KG1 (cell line): ENCODE results near the gene BCR.

ENCODE experiments used
- DNase-seq: peaks from one replicate; lab custom pipeline; 2025; lab: John Stamatoyannopoulos, UW

The BCR gene

DNA sequence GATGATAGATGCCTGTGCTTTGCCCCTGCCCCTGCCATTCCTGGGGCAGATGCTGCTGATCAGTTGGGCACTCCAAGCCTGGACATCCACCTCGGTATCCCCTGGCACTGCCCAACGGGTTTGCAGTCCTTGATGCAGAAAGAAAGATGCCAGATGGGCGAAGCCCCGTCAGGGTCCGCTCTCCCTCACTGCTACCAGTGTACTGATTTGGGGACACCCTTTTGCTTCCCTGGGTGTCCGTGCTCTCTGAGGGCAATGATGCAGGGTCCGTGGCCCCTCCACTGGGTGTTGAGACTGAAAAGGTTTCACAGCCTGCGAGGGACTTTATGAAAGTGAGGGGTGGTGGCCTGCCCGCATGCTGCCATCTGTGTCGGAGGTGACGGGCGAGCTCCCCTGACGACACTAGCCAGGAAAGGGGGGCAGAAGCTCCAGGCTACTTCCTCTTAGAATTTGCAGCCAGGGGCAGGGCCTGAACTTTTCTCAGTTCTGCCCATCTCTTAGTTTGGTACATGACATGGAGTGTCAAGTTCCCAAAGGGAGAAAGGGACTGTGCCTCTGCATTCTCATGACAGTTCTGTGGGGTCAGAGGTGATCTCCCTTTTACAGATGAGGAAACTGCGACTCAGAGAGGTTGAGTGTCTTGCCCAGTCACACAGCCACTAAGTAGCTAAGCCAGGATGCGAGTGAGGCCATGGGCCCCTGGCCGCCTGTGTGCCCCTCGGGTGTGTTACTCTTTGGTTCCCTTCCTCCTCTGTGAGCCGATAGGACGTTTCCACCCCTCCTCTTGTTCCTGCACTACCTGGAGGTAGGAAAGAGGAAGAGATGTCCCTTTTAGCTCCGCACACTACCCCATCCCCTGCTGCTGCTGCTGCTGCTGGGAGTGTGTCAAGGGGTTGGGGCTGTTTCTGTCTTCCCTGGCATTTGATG is 96.6 kb downstream of the BCR start:
- no peak for DNase-seq

DNA sequence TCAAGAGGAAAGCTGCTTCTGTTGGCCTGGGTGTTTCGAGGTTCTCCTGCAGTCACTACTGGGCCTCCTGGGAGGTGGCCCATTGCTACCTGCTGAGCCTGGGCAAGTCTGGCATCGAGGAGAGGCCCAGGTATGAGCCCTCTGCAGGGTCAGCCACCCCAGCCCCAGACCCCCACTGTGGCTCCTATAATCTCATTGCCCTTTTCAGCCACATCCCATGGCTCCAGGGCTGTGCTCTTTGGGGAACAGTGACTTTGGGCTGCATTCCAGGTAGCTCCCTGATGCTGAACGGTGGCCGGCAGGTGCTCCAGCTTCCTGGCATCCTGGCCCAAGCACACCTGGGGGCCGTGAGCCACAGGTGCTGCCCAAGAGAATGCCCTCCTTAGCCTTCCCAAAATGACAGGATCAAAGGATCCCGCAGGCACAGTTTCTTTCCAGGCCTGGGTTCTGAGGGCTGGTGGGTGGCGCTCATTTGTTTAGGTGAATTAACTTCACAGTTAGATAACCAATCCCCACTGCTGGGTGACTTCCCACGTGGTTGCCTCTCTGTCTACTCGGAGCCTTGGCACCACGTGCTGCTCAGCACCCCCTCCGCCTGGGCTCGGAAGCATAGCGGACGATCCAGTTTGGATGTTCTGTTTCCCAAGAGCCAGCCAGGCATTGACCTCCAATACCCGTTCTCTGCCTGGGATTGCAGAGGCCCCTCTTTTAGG is 97.4 kb downstream of the BCR start:
- DNase-seq = no peak

DNA sequence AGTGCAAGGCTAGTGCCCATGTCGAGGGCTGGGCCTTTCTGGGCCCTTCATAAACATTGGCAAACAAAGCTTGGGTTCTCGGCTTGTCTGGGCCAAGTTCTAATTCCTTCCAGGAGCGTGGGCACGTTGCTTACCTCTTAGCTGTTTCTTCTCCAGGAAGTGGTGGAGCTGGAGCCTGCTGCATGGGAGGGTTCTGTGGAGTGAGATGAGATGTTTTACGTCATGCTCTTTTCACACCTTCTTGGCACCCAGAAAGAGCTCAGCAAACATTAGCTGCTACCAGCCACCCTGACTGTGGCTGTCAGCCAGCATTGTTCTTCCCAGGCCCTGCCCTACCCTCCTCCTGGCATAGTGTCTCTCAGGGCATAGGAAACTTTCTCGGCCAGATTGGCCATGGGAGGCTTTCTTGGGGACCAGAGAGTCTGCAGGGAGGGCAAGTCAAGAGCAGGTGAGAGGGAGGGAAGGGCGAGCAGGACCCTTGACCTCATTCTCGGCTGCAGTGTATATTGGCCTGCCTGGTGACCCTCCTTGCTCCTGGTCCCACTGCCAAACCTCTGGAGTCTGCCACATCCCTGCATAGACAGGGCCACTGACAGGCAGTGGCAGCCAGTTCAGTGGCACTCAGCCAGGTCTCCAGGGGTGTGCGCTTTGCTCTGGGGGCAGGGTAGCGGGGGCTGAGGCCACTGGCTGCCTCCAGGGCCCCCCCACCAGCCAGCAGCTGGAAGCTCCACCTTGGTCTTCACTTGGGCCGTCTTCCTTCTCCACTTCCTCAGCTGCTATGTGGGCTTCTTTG is 98.8 kb downstream of the BCR start:
- no peak for DNase-seq

GRCh38 chr22:23279781-23280180 is 99.5 kb downstream of the BCR start:
- DNase-seq = no peak

DNA sequence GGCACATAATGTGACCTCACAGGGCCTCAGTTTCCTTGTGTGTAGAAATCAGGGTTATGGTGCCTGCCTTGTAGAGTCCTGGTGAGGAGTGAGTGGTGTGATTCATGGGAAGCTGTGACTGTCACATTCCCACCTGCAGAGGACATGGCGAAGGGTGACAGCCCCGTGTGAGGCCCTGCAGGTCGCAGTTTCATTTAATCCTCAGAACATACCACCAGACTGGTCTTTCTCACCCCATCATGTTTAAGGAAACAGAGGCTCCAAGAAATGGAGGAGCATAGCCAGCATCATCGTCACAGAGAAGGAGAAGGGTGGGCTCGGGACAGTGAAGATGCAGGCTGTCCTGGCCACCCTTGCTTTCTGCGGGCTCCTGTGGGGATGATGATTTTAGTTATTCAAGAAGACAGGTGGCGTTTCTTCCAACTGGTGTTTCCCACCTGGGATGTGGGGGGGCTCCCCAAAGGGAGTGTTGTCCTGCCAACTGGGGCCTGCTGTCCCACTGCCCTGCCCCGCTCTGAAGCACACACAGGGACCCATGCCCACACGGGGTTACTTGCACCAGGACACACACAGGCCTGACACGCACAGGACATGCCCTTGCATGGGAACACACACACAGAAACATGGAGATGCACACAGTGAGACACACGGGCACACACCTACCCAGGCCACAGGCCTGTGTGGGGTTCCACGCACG is 100.2 kb downstream of the BCR start:
- DNase-seq = no peak

DNA sequence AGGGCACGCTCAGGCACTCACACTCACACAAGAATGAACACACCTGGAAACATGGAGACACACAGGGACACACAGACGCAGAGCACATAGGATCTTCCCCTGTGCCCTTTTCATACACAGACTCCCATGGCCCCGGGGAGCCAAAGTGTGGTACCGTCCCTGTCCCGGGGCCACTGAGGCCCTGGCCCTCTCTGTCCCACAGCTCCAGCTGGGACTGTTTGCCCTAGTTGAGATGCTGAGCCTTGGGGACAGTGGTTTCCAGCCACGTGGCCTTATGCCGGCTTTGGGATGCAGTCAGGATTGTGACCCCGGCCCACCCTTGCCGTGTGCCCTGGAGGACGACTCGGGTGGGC is 100.7 kb downstream of the BCR start:
- DNase-seq = no peak

- peak; percentile 21 for DNase-seq
Measured at GRCh38 chr22:23281406-23282088, 101.2 kb downstream of the BCR start.

DNA sequence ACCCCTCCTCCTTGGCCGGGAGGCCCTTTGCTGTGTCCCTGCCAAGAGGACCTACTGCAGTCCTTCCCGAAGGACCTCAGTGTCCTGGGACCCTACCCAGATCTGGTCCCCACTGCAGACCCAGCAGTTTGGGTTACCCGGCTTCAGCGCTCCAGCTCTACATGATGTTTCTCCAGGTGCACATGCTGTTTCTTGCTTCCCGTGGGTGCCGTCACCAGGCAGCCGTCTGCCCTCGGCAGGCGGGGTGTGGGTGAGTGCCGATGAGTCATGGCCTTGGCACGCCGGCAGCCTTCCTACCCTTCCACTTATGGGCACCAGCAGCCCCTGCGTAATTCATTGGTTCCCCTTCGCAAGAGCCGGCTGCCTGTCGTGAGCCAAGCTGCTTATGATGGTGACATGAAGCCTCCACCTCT is 101.8 kb downstream of the BCR start:
- no peak for DNase-seq

GRCh38 chr22:23282516-23282915 is 102.2 kb downstream of the BCR start:
- DNase-seq = no peak

DNA sequence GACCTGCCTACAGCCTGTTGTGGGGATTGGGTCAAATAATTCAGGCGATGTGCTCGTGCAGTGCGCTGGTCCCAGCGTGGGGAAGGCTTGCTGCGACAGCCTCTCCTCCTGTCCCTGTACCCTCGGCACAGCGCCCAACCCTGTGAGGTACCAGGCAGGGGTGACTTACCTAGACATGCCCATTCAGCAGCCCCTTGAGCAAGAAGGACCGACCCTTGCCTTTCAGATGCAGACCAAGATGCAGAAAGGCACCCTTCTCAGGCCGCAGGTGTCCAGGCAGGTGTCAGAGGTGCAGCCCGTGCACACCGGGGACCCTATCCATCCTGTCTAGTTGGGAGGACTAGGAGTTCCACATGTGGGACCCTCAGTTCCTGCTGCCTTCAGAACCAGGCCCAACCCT is 102.7 kb downstream of the BCR start:
- no peak for DNase-seq

- DNase-seq = no peak
Measured at GRCh38 chr22:23283591-23284503, 103.5 kb downstream of the BCR start.

DNA sequence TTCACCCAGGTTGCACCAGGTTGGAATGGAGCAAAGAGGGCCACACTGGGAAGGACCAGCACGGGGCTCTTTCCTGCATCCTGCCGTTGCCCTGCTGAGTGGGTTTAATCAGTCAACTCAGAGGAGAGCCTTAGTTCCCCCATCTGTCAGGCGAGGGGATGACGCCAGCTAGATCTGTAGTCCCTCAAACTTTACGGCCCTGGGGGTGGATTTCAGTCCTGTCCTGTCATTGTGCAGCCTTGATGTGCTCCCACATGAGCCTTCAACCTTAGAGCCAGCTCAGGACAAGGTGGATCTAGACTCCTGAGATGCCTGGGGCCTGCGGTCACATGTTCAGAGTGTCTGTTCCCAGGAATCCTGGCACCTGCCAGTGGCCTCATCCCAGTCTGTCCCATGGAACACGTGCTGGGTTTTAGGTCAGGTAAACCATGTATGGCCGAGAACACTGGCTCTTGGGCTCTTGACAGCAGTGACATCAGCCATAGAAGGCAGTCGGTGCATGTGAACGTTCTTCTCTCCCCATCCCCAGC is 104.3 kb downstream of the BCR start:
- DNase-seq = no peak

DNA sequence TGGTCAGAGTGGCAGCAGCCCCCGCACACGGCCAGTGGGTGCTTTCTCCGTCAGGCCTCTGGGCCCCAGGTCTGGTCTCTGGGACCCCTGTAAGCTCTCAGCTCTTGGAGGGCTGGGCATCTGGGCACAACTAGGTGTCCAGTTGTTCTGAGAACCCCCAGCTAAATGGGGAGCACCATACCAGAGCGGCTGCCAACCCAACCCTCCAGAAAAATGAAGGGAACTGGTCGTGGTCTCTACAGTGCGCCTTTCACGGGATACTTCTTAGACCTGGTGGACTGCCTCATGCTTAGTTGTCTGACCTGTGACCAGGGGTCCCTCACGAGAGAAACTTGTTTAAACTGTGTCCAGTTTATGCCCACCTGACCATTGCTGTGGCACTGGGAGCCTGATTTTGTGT is 104.9 kb downstream of the BCR start:
- no peak for DNase-seq

DNA sequence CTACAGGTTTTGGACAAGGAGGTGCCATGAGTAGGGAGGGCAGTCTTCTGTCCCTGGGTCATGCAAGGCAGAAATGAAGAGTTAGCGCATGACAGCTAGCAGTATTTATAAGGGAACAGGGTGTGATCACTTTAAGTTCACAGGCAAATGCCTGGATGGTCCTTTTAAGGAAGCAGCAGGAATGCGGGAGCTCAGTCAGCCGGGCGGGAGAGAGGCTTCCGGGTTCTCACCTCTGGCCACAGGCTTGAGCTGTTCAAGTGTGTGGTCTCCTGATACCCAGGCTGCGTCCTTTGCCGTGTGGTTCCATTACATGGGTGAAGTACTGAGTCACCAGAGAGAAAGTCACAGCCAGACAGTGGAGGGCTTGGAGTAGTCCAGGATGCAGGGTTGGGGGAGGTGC is 105.4 kb downstream of the BCR start:
- no peak for DNase-seq

DNA sequence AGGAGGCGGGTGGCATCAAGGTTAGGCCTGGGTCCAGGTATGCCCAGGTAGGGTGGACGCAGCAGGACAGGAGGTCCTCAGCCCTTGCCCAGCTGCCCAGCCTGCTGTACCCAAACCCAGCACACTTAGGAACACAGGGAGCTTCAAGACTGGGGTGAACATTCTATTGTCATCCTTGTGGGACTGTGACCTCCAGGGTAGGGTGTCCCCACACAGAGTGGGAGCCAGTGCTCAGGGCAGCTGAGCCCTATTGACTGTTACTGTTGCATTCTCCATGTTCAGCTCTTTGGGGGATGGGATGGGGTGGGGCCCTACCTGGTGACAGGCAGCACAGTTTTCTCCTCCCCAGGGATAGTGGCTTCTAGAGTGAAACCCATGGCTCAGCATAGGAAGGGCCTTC is 106.0 kb downstream of the BCR start:
- DNase-seq = no peak

DNA sequence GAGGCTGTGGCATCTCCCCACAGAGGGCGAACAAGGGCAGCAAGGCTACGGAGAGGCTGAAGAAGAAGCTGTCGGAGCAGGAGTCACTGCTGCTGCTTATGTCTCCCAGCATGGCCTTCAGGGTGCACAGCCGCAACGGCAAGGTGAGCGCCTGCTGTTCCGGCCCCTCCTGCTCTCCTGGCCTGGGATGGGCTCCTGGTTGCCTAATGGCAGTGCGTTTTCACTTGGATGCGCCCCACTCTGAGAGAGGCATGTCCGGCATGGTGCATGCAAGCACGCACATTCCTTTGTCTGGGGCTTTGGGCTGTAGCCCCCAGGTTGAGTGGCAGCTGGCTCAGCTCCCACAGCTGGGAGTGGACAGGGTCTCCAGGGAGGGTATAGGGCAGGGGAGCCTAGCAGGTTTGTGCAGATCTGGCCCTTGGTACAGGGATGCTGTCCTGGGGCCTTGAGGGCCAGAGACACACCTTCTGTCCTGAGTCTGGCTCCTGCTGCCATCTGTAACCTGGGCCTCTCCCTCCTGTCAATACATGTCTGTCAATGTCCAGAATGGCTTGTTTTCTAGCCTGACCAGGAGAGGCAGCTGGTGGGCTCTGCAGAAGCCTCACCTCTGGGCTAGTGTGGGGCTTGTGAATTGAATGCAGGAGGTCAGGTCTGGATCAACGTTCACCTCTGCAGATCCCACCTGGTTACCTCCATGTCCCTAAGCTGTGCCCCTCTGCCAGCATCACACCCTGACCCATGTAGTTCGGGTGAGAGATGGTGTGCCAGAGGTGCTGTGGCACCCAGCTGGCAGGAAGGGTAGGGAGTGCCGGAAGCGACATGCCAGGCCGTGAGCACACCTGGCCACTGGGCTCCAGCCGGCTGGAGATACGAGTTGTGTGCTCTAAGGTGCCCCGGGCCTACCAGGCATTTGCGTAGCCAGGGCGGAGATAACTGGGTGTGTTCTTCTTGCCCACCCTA is 107.1 kb downstream of the BCR start:
- DNase-seq = no peak

DNA sequence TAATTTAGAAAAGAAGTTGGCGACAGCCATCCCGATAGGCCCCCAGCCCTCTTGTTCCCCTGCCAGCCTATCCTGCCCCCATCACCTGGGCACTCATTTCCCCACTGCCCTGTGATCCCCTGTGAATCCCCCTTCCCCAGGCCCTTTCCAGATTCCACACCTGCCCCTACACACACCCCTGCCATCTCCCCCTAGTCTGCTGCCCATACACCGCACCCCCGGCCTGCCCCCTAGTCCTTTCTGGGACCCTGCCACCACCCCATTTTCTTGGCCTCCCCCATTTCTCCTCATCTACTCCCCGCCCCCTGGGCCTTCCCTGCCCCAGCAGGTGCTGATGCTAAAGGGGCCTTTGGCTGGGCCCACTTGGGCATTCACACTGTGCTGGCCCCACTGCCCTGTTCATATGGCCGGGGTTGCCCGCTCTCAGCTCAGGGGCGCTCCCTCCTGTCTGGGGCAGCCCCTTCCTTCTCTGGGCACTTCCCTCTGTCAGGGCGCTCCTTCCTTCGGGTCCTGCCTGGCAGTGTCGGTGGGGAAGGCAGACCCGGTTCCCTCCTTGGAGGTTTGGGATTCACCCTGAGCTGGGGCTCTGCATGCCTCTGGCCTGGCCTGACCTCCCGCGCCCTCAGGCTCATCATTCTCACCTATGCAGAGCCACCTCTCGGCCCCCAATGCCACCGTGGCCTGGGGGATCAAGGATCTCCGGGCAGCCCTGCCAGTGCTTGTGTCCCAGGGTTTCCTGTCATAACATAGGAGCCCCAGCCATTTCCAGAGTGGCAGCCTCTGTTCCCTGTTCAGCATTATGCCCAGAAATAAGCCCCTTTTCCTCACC is 108.2 kb downstream of the BCR start:
- no peak for DNase-seq

GRCh38 chr22:23289130-23289503 is 108.8 kb downstream of the BCR start:
- no peak for DNase-seq
